CD4-positive, alpha-beta T cell treated with Interleukin-10 for 1 hour (primary cell): ENCODE results near the gene AIG1.
"Not testable (repeated sequence)": the region's sequence is repeated elsewhere in the genome, so short reads cannot be mapped to it uniquely, and the experiment has no call there.

ENCODE experiments used
- DNase-seq: peaks from one replicate; pipeline ENCODE4 v3.0.0-alpha.2; 2020

Gene AIG1

GRCh38 chr6:143337201-143337949 lies 276.7 kb downstream of the AIG1 start:
- DNase-seq, result peak; percentile 38

GRCh38 chr6:143339223-143339622 lies 278.5 kb downstream of the AIG1 start:
- DNase-seq, result no peak

- not testable (repeated sequence) for DNase-seq
Measured at GRCh38 chr6:143345477-143345876, 284.8 kb downstream of the AIG1 start.

- no peak for DNase-seq
Measured at GRCh38 chr6:143346004-143346403, 285.3 kb downstream of the AIG1 start.

- no peak for DNase-seq
Measured at GRCh38 chr6:143348531-143348930, 287.8 kb downstream of the AIG1 start.

- DNase-seq, result no peak
Measured at GRCh38 chr6:143349530-143349929, 288.8 kb downstream of the AIG1 start.

GRCh38 chr6:143356101-143356880 lies 295.6 kb downstream of the AIG1 start:
- no peak for DNase-seq

GRCh38 chr6:143357152-143357551 lies 296.5 kb downstream of the AIG1 start:
- no peak for DNase-seq

GRCh38 chr6:143357561-143358255 lies 297.0 kb downstream of the AIG1 start:
- no peak for DNase-seq

- DNase-seq, result no peak
Measured at GRCh38 chr6:143361536-143362191, 301.0 kb downstream of the AIG1 start.

GRCh38 chr6:143362192-143362558 lies 301.5 kb downstream of the AIG1 start:
- no peak for DNase-seq

- no peak for DNase-seq
Measured at GRCh38 chr6:143363299-143363698, 302.6 kb downstream of the AIG1 start.

- no peak for DNase-seq
Measured at GRCh38 chr6:143368426-143368825, 307.7 kb downstream of the AIG1 start.

- DNase-seq, result no peak
Measured at GRCh38 chr6:143369971-143370370, 309.3 kb downstream of the AIG1 start.

- DNase-seq, result no peak
Measured at GRCh38 chr6:143370812-143371370, 310.2 kb downstream of the AIG1 start.

GRCh38 chr6:143372199-143372882 lies 311.7 kb downstream of the AIG1 start:
- DNase-seq, result no peak

GRCh38 chr6:143374014-143374413 lies 313.3 kb downstream of the AIG1 start:
- DNase-seq, result no peak

GRCh38 chr6:143375022-143375585 lies 314.4 kb downstream of the AIG1 start:
- no peak for DNase-seq

- no peak for DNase-seq
Measured at GRCh38 chr6:143376375-143376774, 315.7 kb downstream of the AIG1 start.

- no peak for DNase-seq
Measured at GRCh38 chr6:143376861-143377260, 316.2 kb downstream of the AIG1 start.

- DNase-seq, result no peak
Measured at GRCh38 chr6:143385636-143386035, 324.9 kb downstream of the AIG1 start.

GRCh38 chr6:143390278-143390677 lies 329.6 kb downstream of the AIG1 start:
- no peak for DNase-seq
